ENCODE measurements around the gene MAPK8IP2. TPM values are rescaled to one million over a fixed set of nuclear protein-coding genes. Genes with fewer than 3 reads are reported as not detected.

Gene MAPK8IP2
- total and polyA plus RNA-seq, 2 of the 13 experiments (the other 11 are each of a cell fraction or from before 2014, with no cell fraction given): 1.3 to 2.6 TPM

DNA sequence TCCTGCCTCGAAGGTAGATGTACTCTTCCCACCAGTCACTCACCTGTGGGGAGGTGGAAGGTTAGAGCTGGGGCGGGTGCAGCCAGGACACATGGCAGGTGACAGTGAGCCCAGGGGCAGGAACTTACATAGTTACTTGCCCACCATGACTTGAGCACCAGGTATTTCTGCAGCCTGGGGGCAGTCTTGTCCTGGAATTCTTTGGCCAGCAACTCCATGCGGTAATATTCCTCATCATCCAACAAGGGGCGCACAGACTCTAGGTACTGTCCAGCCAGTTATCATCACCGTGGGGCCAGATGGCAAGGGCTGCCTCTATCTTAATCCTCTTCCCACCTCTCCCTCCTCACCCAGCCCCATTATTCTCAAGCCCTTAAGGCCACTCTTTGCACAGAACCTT is 24.5 kb upstream of the MAPK8IP2 start:
- Histone ChIP-seq H3K36me3 (replicated peaks in 1 of 2; ENCODE audit: control insufficient read depth in 1 of 2, insufficient read depth in 2 of 2, low read length in 2 of 2) (peaks cover 4 to 7% of the 10 kb centered on the region in 2 experiments; a peak in 3 of 5 replicates), H3K9ac (ENCODE audit: insufficient read depth, low read depth, low read length) (no peak overlapping the region), H3K79me2 (ENCODE audit: insufficient read depth, low read length) (no peaks in the 10 kb centered on the region), H4K20me1 (ENCODE audit: insufficient read depth, low read length) (no peaks in the 10 kb centered on the region), H3K27ac (ENCODE audit: extremely low read length, insufficient read depth, low read length) (no peak overlapping the region), H3K9me3 (ENCODE audit: low read length) (no peaks in the 10 kb centered on the region), H3K4me3 (replicated peaks in 1 of 3; ENCODE audit: insufficient read depth in 1 of 3, low read depth in 2 of 3, low read length in 3 of 3) (no peak overlapping the region), H2AFZ (ENCODE audit: low read length) (no peak overlapping the region), H3K4me2 (ENCODE audit: low read depth, low read length) (no peak overlapping the region), H3K4me1 (ENCODE audit: insufficient read depth, low read length) (peaks cover 2% of the 10 kb centered on the region), H3K27me3 (ENCODE audit: control insufficient read depth in 1 of 2, insufficient read depth in 2 of 2, low read length in 2 of 2) (no peaks in the 10 kb centered on the region)
- ChIA-PET CTCF (ENCODE audit: low intra/inter-chr PET ratio, low total read pairs) (interaction anchor here (1.1 to 3.7 kb wide), 5 partner anchors 34 to 124 kb away, joined by 3 to 37 read pairs (median 7); no protein-coding TSS in a partner anchor), POLR2A (interaction anchor here (1.0 to 3.1 kb wide), 3 partner anchors 13 to 50 kb away, joined by 3 to 7 read pairs (median 4); partner anchors contain the start of genes SCO2 and SYCE3)
- 30% methylated on average over 5 of the region's 5 CpGs for WGBS (ENCODE audit: low lambda C conversion rate)
- ATAC-seq (peak; percentile 83), FAIRE-seq (peak; percentile 89), DNase-seq (ENCODE audit: low spot score) (peak; percentile 81)
- BruUV-seq (replicated peaks): no TSS peak
- intact Hi-C loops (cut with micrococcal nuclease; ENCODE audit: unreplicated experiment) (loop anchor here (1.0 kb wide), 2 partner anchors 44 to 115 kb away; no protein-coding TSS in a partner anchor), in situ Hi-C loops (cut with HindIII; ENCODE audit: extremely low pct_ligation_motif_present, low pct_unique_long_range_greater_than_20kb) (loop anchor here (5.0 kb wide), 1 partner anchor 36 kb away; no protein-coding TSS in a partner anchor)
- TF ChIP-seq NR2F6 (IDR thresholded peaks at IDR 0.05): no peak
- TF ChIP-seq NR2F6 (CRISPR knock-in tag; IDR thresholded peaks at IDR 0.05): peak; percentile 17; the same call in 1 of the 2 replicates
- TF ChIP-seq, protein P1, sequence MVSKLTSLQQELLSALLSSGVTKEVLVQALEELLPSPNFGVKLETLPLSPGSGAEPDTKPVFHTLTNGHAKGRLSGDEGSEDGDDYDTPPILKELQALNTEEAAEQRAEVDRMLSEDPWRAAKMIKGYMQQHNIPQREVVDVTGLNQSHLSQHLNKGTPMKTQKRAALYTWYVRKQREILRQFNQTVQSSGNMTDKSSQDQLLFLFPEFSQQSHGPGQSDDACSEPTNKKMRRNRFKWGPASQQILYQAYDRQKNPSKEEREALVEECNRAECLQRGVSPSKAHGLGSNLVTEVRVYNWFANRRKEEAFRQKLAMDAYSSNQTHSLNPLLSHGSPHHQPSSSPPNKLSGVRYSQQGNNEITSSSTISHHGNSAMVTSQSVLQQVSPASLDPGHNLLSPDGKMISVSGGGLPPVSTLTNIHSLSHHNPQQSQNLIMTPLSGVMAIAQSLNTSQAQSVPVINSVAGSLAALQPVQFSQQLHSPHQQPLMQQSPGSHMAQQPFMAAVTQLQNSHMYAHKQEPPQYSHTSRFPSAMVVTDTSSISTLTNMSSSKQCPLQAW (CRISPR knock-in tag; IDR thresholded peaks at IDR 0.05): peak; percentile 46; the same call in 1 of the 2 replicates
- TF ChIP-seq ZBTB38 (CRISPR knock-in tag; IDR thresholded peaks at IDR 0.05): 0 out of 2 replicates have a peak, but pooled peaks have one; percentile 21
- TF ChIP-seq ZNF343 (CRISPR knock-in tag; IDR thresholded peaks at IDR 0.05): no peak
- TF ChIP-seq CEBPG (CRISPR knock-in tag; IDR thresholded peaks at IDR 0.05): 0 out of 2 replicates have a peak, but pooled peaks have one; percentile 9
- TF ChIP-seq DBP (CRISPR knock-in tag; IDR thresholded peaks at IDR 0.05; ENCODE audit: not compliant biosample characterization): no peak
- 0 out of 2 replicates have a peak, but pooled peaks have one; percentile 41 for TF ChIP-seq IRF2 (CRISPR knock-in tag; IDR thresholded peaks at IDR 0.05)
- TF ChIP-seq DNMT1 (CRISPR knock-in tag; IDR thresholded peaks at IDR 0.05): no peak
- peak; percentile 37; the same call in 1 of the 2 replicates for TF ChIP-seq PATZ1 (CRISPR knock-in tag; IDR thresholded peaks at IDR 0.05)
- peak; percentile 43; the same call in 1 of the 2 replicates for TF ChIP-seq DR1 (CRISPR knock-in tag; IDR thresholded peaks at IDR 0.05)
- peak; percentile 96 for TF ChIP-seq SMC3 (IDR thresholded peaks at IDR 0.05; ENCODE audit: low read length)
- TF ChIP-seq, protein P2, sequence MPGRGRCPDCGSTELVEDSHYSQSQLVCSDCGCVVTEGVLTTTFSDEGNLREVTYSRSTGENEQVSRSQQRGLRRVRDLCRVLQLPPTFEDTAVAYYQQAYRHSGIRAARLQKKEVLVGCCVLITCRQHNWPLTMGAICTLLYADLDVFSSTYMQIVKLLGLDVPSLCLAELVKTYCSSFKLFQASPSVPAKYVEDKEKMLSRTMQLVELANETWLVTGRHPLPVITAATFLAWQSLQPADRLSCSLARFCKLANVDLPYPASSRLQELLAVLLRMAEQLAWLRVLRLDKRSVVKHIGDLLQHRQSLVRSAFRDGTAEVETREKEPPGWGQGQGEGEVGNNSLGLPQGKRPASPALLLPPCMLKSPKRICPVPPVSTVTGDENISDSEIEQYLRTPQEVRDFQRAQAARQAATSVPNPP (CRISPR knock-in tag; IDR thresholded peaks at IDR 0.05): no peak
- TF ChIP-seq UBTF (CRISPR knock-in tag; IDR thresholded peaks at IDR 0.05): no peak
- TF ChIP-seq, protein P3, sequence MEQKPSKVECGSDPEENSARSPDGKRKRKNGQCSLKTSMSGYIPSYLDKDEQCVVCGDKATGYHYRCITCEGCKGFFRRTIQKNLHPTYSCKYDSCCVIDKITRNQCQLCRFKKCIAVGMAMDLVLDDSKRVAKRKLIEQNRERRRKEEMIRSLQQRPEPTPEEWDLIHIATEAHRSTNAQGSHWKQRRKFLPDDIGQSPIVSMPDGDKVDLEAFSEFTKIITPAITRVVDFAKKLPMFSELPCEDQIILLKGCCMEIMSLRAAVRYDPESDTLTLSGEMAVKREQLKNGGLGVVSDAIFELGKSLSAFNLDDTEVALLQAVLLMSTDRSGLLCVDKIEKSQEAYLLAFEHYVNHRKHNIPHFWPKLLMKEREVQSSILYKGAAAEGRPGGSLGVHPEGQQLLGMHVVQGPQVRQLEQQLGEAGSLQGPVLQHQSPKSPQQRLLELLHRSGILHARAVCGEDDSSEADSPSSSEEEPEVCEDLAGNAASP (CRISPR knock-in tag; IDR thresholded peaks at IDR 0.05; ENCODE audit: borderline replicate concordance): 0 out of 2 replicates have a peak, but pooled peaks have one; percentile 39
